ENCODE measurements around the gene PRKD1. TPM values are rescaled to one million over a fixed set of nuclear protein-coding genes. Genes with fewer than 3 reads are reported as not detected.

PRKD1 gene
- total RNA-seq, 1 experiment from 2014 or later = 2.7 TPM

GRCh38 chr14:29607169-29607568 is 320.5 kb downstream of the PRKD1 start:
- H3T11ph ChIP-seq (ENCODE audit: low read length) = no peak overlapping the region
- no peaks in the 10 kb centered on the region for H4K20me1 ChIP-seq (ENCODE audit: control insufficient read depth, insufficient read depth, insufficient read length)
- no peak overlapping the region for H2BK15ac ChIP-seq (ENCODE audit: low read depth, low read length)
- no peak overlapping the region for H4K91ac ChIP-seq (ENCODE audit: insufficient read length, low read depth, low read length)
- Mint-ChIP-seq H3K4me1 (peaks cover 15% of the 10 kb centered on the region in 2 experiments), H3K4me3 (no peak overlapping the region), H3K9me3 (no peaks in the 10 kb centered on the region), H3K27me3 (ENCODE audit: low read depth) (no peaks in the 10 kb centered on the region), H3K27ac (no peak overlapping the region), H3K36me3 (ENCODE audit: insufficient read depth in 1 of 3, low read depth in 3 of 3) (no peaks in the 10 kb centered on the region)
- no peaks in the 10 kb centered on the region for H3K79me1 ChIP-seq (ENCODE audit: insufficient read depth, low read depth, low read length, poor library complexity, severe bottlenecking)
- no peak overlapping the region for H3K4me2 ChIP-seq (ENCODE audit: insufficient read depth, insufficient read length, low read length)
- H3K14ac ChIP-seq (ENCODE audit: insufficient read depth, low read length) = peak overlapping the region; percentile 8; the same call in 1 of the 2 replicates
- no peak overlapping the region for H3K9ac ChIP-seq (ENCODE audit: extremely low read depth, insufficient read length, low read length)
- no peak overlapping the region for H2BK5ac ChIP-seq (ENCODE audit: insufficient read length, low read length)
- H4K8ac ChIP-seq (replicated peaks; ENCODE audit: insufficient read length, low read depth, low read length) = no peak overlapping the region
- TF ChIP-seq CTCF (conservative IDR thresholded peaks at IDR 0.05) = no peak
- no CpG with 5 or more reads among the region's 5 CpGs for WGBS (ENCODE audit: extremely low coverage, insufficient read length, low lambda C conversion rate)
- H3K4ac ChIP-seq (ENCODE audit: low read depth, low read length) = no peak overlapping the region
- H3K27me3 ChIP-seq (ENCODE audit: insufficient read depth, low read length) = no peaks in the 10 kb centered on the region
- no peaks in the 10 kb centered on the region for H3K79me2 ChIP-seq (ENCODE audit: insufficient read depth, low read length)
- H4K5ac ChIP-seq (ENCODE audit: insufficient read length, low read depth, low read length) = no peak overlapping the region
- H2AK5ac ChIP-seq (ENCODE audit: insufficient read length, low read length) = no peak overlapping the region
- H2BK120ac ChIP-seq (ENCODE audit: low read depth, low read length, poor library complexity, severe bottlenecking) = no peak overlapping the region
- no peaks in the 10 kb centered on the region for H3K9me3 ChIP-seq (ENCODE audit: control insufficient read depth, low read depth, low read length)
- peaks cover 2% of the 10 kb centered on the region; the same call in 1 of the 2 replicates for H3K4me1 ChIP-seq (ENCODE audit: insufficient read depth, low read length)
- no peak for DNase-seq
- no peak overlapping the region for H3K23ac ChIP-seq (ENCODE audit: insufficient read length, low read depth, low read length)
- H3K18ac ChIP-seq (ENCODE audit: insufficient read length, low read depth, low read length) = no peak overlapping the region
- no peak overlapping the region for H3K27ac ChIP-seq (ENCODE audit: insufficient read length, low read depth, low read length)
- H3K56ac ChIP-seq (ENCODE audit: insufficient read length, low read depth, low read length) = no peak overlapping the region
- no peak overlapping the region for H2BK12ac ChIP-seq (ENCODE audit: insufficient read length, low read depth, low read length)
- no peaks in the 10 kb centered on the region for H3K23me2 ChIP-seq (ENCODE audit: insufficient read length, low read depth, low read length, poor library complexity, severe bottlenecking)
- no peak overlapping the region for H2AFZ ChIP-seq (ENCODE audit: low read length)
- no peak overlapping the region for H2BK20ac ChIP-seq (ENCODE audit: low read depth, low read length, poor library complexity, severe bottlenecking)
